ENCODE data around the gene FUBP1.
"Not testable (repeated sequence)": the region's sequence is repeated elsewhere in the genome, so short reads cannot be mapped to it uniquely, and the experiment has no call there.

FUBP1 gene

GRCh38 chr1:77984629-77985028 lies 5.8 kb upstream of the FUBP1 start:
- TF ChIP-seq POLR2AphosphoS5 (IDR thresholded peaks at IDR 0.05; ENCODE audit: low read depth, low read length) (no peak), TAF1 (IDR thresholded peaks at IDR 0.05; ENCODE audit: borderline replicate concordance, low read depth, low read length) (no peak), POLR2A (IDR thresholded peaks at IDR 0.05; ENCODE audit: low read depth, low read length) (no peak)

GRCh38 chr1:77983997-77984355 lies 5.1 kb upstream of the FUBP1 start:
- no peak for TF ChIP-seq TAF1 (IDR thresholded peaks at IDR 0.05; ENCODE audit: borderline replicate concordance, low read depth, low read length)
- no peak for TF ChIP-seq POLR2AphosphoS5 (IDR thresholded peaks at IDR 0.05; ENCODE audit: low read depth, low read length)
- no peak for TF ChIP-seq POLR2A (IDR thresholded peaks at IDR 0.05; ENCODE audit: low read depth, low read length)
- DNase-seq (ENCODE audit: insufficient read length) (no peak), FAIRE-seq (no peak)

More at GRCh38 chr1:77984629-77985028, 5.8 kb upstream of the FUBP1 start:
- FAIRE-seq (no peak), DNase-seq (ENCODE audit: insufficient read length) (no peak)

- not testable (repeated sequence) for FAIRE-seq; DNase-seq (ENCODE audit: insufficient read length)
These were observed 4.6 kb upstream of the FUBP1 start for GRCh38 chr1:77983352-77983996.

- TF ChIP-seq TAF1 (IDR thresholded peaks at IDR 0.05; ENCODE audit: borderline replicate concordance, low read depth, low read length) (peak; percentile 88; the same call in 1 of the 2 replicates), POLR2A (IDR thresholded peaks at IDR 0.05; ENCODE audit: low read depth, low read length) (peak; percentile 64; the same call in 1 of the 2 replicates), POLR2AphosphoS5 (IDR thresholded peaks at IDR 0.05; ENCODE audit: low read depth, low read length) (peak; percentile 83)
- peak; percentile 90 for FAIRE-seq
- peak; percentile 37 for DNase-seq (ENCODE audit: insufficient read length)
These were observed 441 bp downstream of the FUBP1 start for GRCh38 chr1:77978293-77978968.

GRCh38 chr1:77977989-77978292 lies 931 bp downstream of the FUBP1 start:
- no peak for DNase-seq (ENCODE audit: insufficient read length)
- TF ChIP-seq POLR2AphosphoS5 (IDR thresholded peaks at IDR 0.05; ENCODE audit: low read depth, low read length) (no peak), TAF1 (IDR thresholded peaks at IDR 0.05; ENCODE audit: borderline replicate concordance, low read depth, low read length) (no peak), POLR2A (IDR thresholded peaks at IDR 0.05; ENCODE audit: low read depth, low read length) (no peak)
- no peak for FAIRE-seq

GRCh38 chr1:77976433-77977076 lies 2.3 kb downstream of the FUBP1 start:
- DNase-seq (ENCODE audit: insufficient read length) (no peak), FAIRE-seq (no peak)
- TF ChIP-seq POLR2AphosphoS5 (IDR thresholded peaks at IDR 0.05; ENCODE audit: low read depth, low read length), result peak; percentile 15; the same call in 1 of the 2 replicates
- no peak for TF ChIP-seq POLR2A (IDR thresholded peaks at IDR 0.05; ENCODE audit: low read depth, low read length)
- no peak for TF ChIP-seq TAF1 (IDR thresholded peaks at IDR 0.05; ENCODE audit: borderline replicate concordance, low read depth, low read length)

GRCh38 chr1:77975907-77976306 lies 3.0 kb downstream of the FUBP1 start:
- DNase-seq (ENCODE audit: insufficient read length), result no peak
- TF ChIP-seq TAF1 (IDR thresholded peaks at IDR 0.05; ENCODE audit: borderline replicate concordance, low read depth, low read length) (no peak), POLR2A (IDR thresholded peaks at IDR 0.05; ENCODE audit: low read depth, low read length) (no peak), POLR2AphosphoS5 (IDR thresholded peaks at IDR 0.05; ENCODE audit: low read depth, low read length) (no peak)
- no peak for FAIRE-seq

GRCh38 chr1:77975386-77975785 lies 3.5 kb downstream of the FUBP1 start:
- FAIRE-seq (no peak), DNase-seq (ENCODE audit: insufficient read length) (no peak)
- TF ChIP-seq TAF1 (IDR thresholded peaks at IDR 0.05; ENCODE audit: borderline replicate concordance, low read depth, low read length) (no peak), POLR2AphosphoS5 (IDR thresholded peaks at IDR 0.05; ENCODE audit: low read depth, low read length) (no peak)

- TF ChIP-seq POLR2AphosphoS5 (IDR thresholded peaks at IDR 0.05; ENCODE audit: low read depth, low read length), result no peak
- TF ChIP-seq TAF1 (IDR thresholded peaks at IDR 0.05; ENCODE audit: borderline replicate concordance, low read depth, low read length), result no peak
- no peak for TF ChIP-seq POLR2A (IDR thresholded peaks at IDR 0.05; ENCODE audit: low read depth, low read length)
- no peak for DNase-seq (ENCODE audit: insufficient read length)
- no peak for FAIRE-seq
These were observed 6.8 kb downstream of the FUBP1 start for GRCh38 chr1:77972080-77972479.

- DNase-seq (ENCODE audit: insufficient read length), result no peak
- FAIRE-seq, result no peak
- TF ChIP-seq POLR2A (IDR thresholded peaks at IDR 0.05; ENCODE audit: low read depth, low read length) (no peak), POLR2AphosphoS5 (IDR thresholded peaks at IDR 0.05; ENCODE audit: low read depth, low read length) (no peak), TAF1 (IDR thresholded peaks at IDR 0.05; ENCODE audit: borderline replicate concordance, low read depth, low read length) (no peak)
These were observed 8.7 kb downstream of the FUBP1 start for GRCh38 chr1:77970192-77970591.

- no peak for DNase-seq (ENCODE audit: insufficient read length)
These were observed 12.6 kb downstream of the FUBP1 start for GRCh38 chr1:77966291-77966690.

GRCh38 chr1:77961392-77961791 lies 17.5 kb downstream of the FUBP1 start:
- TF ChIP-seq TAF1 (IDR thresholded peaks at IDR 0.05; ENCODE audit: borderline replicate concordance, low read depth, low read length) (no peak), POLR2A (IDR thresholded peaks at IDR 0.05; ENCODE audit: low read depth, low read length) (no peak), POLR2AphosphoS5 (IDR thresholded peaks at IDR 0.05; ENCODE audit: low read depth, low read length) (no peak)
- DNase-seq (ENCODE audit: insufficient read length) (no peak), FAIRE-seq (no peak)

More at GRCh38 chr1:77966291-77966690, 12.6 kb downstream of the FUBP1 start:
- TF ChIP-seq POLR2AphosphoS5 (IDR thresholded peaks at IDR 0.05; ENCODE audit: low read depth, low read length), result no peak
- no peak for TF ChIP-seq TAF1 (IDR thresholded peaks at IDR 0.05; ENCODE audit: borderline replicate concordance, low read depth, low read length)
- no peak for FAIRE-seq
